Osteoblast (primary cell): ENCODE results near the gene ARL10. TPM values are rescaled to one million over a fixed set of nuclear protein-coding genes. Genes with fewer than 3 reads are reported as not detected.

Source experiments
- DNase-seq: peaks from one replicate; pipeline ENCODE4 v3.0.0; 2011; ENCODE audit warnings: low spot score, mixed read lengths; ENCODE audit not compliant: insufficient read length; ENCODE audit errors: missing footprints
- H2AFZ ChIP-seq: 2 replicates; pipeline ENCODE4 v1.6.0; 2011; ENCODE audit warnings: mild to moderate bottlenecking, low read length
- H3K27ac ChIP-seq: 2 replicates; pipeline ENCODE4 v1.5.1; 2011; ENCODE audit warnings: mild to moderate bottlenecking, low read depth, low read length, moderate library complexity
- H3K27me3 ChIP-seq: 2 replicates; pipeline ENCODE4 v1.6.0; 2012; ENCODE audit warnings: mild to moderate bottlenecking, control low read depth, inconsistent platforms, low read length, moderate library complexity; ENCODE audit not compliant: insufficient read depth
- H3K36me3 ChIP-seq: 2 replicates; pipeline ENCODE4 v1.5.1; 2011; ENCODE audit warnings: mild to moderate bottlenecking, low read length, control low read depth, moderate library complexity; ENCODE audit not compliant: insufficient read depth
- H3K4me1 ChIP-seq: 2 replicates; pipeline ENCODE4 v1.5.1; 2011; ENCODE audit warnings: mild to moderate bottlenecking, low read length, control low read depth, moderate library complexity; ENCODE audit not compliant: insufficient read depth
- H3K4me2 ChIP-seq: 2 replicates; pipeline ENCODE4 v1.6.0; 2011; ENCODE audit warnings: mild to moderate bottlenecking, low read length; ENCODE audit not compliant: insufficient read depth
- H3K4me3 ChIP-seq: fragments of 200-600 bp; sonication (generic); 3 replicates; pipeline ENCODE4 v1.5.1; 2012; ENCODE audit warnings: mild to moderate bottlenecking, low read length, inconsistent platforms; ENCODE audit not compliant: insufficient read depth
- H3K79me2 ChIP-seq: 2 replicates; pipeline ENCODE4 v1.6.0; 2012; ENCODE audit warnings: mild to moderate bottlenecking, low read length, control low read depth, inconsistent platforms; ENCODE audit not compliant: insufficient read depth
- H3K9me3 ChIP-seq: 2 replicates; pipeline ENCODE4 v1.5.1; 2011; ENCODE audit warnings: low read depth, low read length, control low read depth
- H4K20me1 ChIP-seq: 2 replicates; pipeline ENCODE4 v1.6.0; 2012; ENCODE audit warnings: mild to moderate bottlenecking, low read length, control low read depth; ENCODE audit not compliant: insufficient read depth
- total RNA-seq: library from RNA; depleted of rRNA; stranded (reverse); fragments of >200 nt; gene quantifications from 2 replicates; pipeline ENCODE4 v1.2.3, GENCODE V29; 2012
- TF ChIP-seq, protein P1 (sequence below): IDR thresholded peaks from 2 replicates; pipeline ENCODE4 v1.5.1; 2011; ENCODE audit warnings: mild to moderate bottlenecking, low read depth, low read length, moderate library complexity; ENCODE audit errors: extremely low read depth

Gene ARL10, protein sequence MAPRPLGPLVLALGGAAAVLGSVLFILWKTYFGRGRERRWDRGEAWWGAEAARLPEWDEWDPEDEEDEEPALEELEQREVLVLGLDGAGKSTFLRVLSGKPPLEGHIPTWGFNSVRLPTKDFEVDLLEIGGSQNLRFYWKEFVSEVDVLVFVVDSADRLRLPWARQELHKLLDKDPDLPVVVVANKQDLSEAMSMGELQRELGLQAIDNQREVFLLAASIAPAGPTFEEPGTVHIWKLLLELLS
- total RNA-seq, result 8.3 and 14.1 TPM in 2 replicates

DNA sequence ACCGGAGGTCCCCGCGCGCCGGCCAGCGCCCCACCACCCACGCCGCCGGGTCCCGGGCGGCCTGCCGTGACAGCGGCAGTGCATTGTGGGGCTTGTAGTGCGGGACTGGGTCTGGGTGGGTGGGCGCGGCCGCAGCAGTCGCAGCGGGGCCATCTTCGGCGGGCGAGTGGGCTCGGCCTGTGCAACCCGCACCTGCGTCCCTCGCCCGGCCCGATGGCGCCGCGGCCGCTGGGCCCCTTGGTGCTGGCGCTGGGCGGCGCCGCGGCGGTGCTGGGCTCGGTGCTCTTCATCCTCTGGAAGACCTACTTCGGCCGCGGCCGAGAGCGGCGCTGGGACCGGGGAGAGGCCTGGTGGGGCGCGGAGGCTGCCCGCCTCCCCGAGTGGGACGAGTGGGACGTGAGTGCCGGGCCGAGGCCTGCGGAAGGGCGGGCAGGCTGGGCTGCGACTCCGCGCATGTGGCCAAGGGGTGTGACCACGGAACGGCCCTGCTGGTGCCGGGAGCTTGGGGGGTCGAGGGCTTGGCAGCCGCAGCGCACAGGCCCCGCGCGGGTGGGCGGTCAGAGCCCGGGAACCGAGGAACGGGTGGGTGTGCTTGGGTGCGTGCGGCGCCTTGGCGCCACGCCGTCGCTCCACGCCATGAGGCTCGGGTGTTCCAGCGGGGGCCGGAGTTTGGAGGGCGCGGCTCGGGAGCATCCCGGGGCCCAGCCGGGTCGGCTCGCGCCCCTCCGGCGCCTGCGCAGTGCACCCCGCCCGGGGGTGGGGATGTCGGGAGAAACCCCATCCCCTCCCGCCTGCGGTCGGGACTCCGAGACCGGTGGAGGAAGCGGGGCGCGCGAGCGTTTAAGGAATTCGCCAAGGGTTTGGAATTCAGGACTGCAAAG is at the start of gene ARL10:
Gene ARL10, plus strand, starts transcription at position 137 of the 881 bp plus-strand sequence. Its CDS starts 77 bp downstream, at position 214.
- no peaks in the 10 kb centered on the region for H3K9me3 ChIP-seq
- H3K4me1 ChIP-seq, result peaks cover 16% of the 10 kb centered on the region
- no peaks in the 10 kb centered on the region for H3K27me3 ChIP-seq
- H2AFZ ChIP-seq, result peak within 1 kb of the TSS; percentile 93
- TF ChIP-seq, protein P1, sequence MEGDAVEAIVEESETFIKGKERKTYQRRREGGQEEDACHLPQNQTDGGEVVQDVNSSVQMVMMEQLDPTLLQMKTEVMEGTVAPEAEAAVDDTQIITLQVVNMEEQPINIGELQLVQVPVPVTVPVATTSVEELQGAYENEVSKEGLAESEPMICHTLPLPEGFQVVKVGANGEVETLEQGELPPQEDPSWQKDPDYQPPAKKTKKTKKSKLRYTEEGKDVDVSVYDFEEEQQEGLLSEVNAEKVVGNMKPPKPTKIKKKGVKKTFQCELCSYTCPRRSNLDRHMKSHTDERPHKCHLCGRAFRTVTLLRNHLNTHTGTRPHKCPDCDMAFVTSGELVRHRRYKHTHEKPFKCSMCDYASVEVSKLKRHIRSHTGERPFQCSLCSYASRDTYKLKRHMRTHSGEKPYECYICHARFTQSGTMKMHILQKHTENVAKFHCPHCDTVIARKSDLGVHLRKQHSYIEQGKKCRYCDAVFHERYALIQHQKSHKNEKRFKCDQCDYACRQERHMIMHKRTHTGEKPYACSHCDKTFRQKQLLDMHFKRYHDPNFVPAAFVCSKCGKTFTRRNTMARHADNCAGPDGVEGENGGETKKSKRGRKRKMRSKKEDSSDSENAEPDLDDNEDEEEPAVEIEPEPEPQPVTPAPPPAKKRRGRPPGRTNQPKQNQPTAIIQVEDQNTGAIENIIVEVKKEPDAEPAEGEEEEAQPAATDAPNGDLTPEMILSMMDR, result no peak
- H3K4me3 ChIP-seq, result peak within 1 kb of the TSS; percentile 87
- H3K4me2 ChIP-seq, result peak within 1 kb of the TSS; percentile 93
- peaks cover 14% of the 10 kb centered on the region for H3K36me3 ChIP-seq
- H3K27ac ChIP-seq, result peak within 1 kb of the TSS; percentile 8
- peak; percentile 97 for DNase-seq
- peaks cover 16% of the 10 kb centered on the region for H3K79me2 ChIP-seq
- peaks cover 3% of the 10 kb centered on the region for H4K20me1 ChIP-seq

DNA sequence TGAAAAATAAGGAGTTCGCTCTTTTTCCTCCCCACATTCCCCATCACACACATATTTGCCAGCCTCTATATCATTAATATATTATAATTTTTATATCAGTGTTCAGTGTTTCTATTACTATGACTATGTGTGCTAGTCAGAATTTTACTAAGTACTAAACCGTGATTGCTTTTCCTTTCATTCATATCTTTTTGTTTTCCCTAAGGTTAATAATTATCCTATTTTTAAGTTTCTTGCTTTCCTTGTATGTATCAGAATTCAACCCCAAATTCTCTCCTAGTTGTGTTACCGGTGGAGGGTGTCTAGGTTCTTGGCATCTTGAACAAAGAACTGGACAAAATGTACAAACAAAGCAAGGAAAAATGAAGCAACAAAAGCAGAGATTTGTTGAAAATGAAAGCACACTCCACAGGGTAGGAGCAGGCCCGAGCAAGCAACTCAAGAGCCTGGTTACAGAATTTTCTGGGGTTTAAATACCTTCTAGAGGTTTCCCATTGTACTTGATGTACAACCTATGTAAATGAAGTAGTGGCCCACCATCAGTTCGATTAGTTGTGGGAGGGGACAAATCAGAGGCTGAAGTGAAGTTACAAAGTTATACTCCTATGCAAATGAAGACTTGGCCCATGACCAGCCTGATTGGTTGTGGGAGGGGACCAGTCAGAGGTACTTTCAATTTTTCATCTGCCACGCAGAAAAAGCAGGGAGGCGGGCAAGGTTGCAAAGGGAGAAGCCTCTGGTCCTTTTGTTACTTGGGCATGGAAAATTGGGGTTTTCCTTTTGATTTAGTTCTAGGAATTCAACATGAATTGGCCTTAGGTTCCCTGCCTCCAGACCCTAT is 47.5 kb upstream of the ARL10 start:
- H2AFZ ChIP-seq, result no peak overlapping the region
- no peak overlapping the region for H3K4me2 ChIP-seq
- H4K20me1 ChIP-seq, result no peaks in the 10 kb centered on the region
- no peaks in the 10 kb centered on the region for H3K4me1 ChIP-seq
- H3K79me2 ChIP-seq, result no peaks in the 10 kb centered on the region
- TF ChIP-seq, protein P1, result no peak
- no peak overlapping the region for H3K27ac ChIP-seq
- peaks cover 5% of the 10 kb centered on the region for H3K36me3 ChIP-seq
- no peak for DNase-seq
- H3K4me3 ChIP-seq, result no peak overlapping the region
- H3K27me3 ChIP-seq, result no peaks in the 10 kb centered on the region
- H3K9me3 ChIP-seq, result no peaks in the 10 kb centered on the region

DNA sequence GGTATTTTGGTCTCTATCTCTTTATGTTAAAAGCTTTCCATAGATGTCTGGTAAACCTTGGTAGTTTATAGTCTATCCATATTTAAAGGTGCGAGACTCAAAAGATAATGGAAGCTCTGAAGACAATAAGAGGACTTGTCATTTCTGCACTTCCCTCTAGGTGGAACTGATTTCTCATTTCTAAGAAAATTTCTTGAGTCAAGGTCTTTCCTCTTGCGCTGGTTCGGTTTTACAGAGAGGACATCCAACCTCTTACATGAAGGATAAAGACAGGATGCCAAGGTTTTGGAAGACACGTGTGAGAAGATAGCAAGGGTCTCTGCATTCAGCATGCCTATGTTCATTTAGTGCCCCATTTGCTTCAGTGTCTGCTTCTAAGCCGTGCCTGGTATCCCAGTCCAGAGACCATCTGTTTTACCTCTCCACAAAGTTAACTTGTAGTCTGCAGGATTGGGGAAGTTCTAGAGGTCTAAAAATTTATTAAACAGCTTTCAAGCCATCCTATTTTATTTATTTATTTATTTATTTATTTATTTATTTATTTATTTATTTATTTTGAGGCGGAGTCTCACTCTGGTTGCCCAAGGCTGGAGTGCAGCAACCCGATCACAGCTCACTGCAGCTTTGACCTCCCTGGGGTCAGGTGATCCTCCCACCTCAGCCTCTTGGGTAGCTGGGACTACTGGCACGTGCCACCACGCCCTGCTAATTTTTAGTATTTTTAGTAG is 45.3 kb upstream of the ARL10 start:
- Histone ChIP-seq H3K27ac (no peak overlapping the region), H3K79me2 (no peaks in the 10 kb centered on the region), H3K36me3 (peaks cover 12% of the 10 kb centered on the region), H2AFZ (no peak overlapping the region), H4K20me1 (no peaks in the 10 kb centered on the region), H3K4me3 (no peak overlapping the region), H3K4me2 (no peak overlapping the region), H3K9me3 (no peaks in the 10 kb centered on the region), H3K27me3 (no peaks in the 10 kb centered on the region), H3K4me1 (no peaks in the 10 kb centered on the region)
- no peak for DNase-seq
- TF ChIP-seq, protein P1, result peak; percentile 15
